ENCODE results near the gene CEP95. TPM values are rescaled to one million over a fixed set of nuclear protein-coding genes. Genes with fewer than 3 reads are reported as not detected.

CEP95 gene
- total RNA-seq, 1 donor: 26.3 TPM

DNA sequence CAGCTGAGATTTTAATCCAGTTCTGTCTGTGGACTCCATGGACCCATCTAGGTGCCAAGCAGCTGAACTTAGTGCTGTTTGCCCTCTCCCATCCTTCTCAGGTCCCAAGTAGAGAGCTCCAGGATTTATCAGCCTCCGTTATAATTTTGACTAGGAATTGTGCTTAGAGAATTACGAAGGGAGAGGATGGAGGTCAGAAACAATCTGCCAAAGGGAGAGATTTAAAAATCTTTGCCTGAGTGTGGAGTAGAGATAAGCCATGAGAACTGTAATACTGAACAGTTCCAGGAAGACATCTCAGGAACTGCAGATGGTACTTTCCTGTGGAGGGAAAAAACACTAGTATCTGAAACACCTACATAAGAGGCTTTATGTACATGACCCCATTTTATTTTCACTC is 27.0 kb downstream of the CEP95 start:
- no peak for DNase-seq (ENCODE audit: low read depth)
- H3K4me3 ChIP-seq (ENCODE audit: low read depth, low read length): no peak overlapping the region
- TF ChIP-seq, protein P1, sequence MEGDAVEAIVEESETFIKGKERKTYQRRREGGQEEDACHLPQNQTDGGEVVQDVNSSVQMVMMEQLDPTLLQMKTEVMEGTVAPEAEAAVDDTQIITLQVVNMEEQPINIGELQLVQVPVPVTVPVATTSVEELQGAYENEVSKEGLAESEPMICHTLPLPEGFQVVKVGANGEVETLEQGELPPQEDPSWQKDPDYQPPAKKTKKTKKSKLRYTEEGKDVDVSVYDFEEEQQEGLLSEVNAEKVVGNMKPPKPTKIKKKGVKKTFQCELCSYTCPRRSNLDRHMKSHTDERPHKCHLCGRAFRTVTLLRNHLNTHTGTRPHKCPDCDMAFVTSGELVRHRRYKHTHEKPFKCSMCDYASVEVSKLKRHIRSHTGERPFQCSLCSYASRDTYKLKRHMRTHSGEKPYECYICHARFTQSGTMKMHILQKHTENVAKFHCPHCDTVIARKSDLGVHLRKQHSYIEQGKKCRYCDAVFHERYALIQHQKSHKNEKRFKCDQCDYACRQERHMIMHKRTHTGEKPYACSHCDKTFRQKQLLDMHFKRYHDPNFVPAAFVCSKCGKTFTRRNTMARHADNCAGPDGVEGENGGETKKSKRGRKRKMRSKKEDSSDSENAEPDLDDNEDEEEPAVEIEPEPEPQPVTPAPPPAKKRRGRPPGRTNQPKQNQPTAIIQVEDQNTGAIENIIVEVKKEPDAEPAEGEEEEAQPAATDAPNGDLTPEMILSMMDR (IDR thresholded peaks at IDR 0.05; ENCODE audit: insufficient read depth, low read depth, low read length): no peak

DNA sequence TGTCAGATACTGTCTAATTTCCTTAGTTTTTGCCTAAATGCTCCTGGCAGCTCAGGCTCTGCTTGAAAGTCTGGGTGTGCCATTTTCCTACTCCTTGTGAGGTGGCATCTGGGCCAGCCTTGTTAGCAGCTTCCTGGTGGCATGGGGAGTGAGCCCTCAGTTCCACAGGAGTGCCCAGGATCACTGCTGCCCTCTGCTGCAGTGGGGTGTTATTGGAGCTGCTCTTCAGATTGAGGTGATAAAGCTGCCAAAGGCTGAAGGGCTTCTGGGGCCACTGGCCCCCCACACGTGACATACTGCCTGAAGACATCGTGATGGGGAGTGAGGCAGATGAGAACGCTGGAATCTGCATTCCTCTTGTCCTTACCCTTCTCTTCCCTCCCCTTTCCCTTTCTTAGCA is 27.4 kb downstream of the CEP95 start:
- no peak overlapping the region for H3K4me3 ChIP-seq (ENCODE audit: low read depth, low read length)
- TF ChIP-seq, protein P1 (IDR thresholded peaks at IDR 0.05; ENCODE audit: insufficient read depth, low read depth, low read length): no peak
- DNase-seq (ENCODE audit: low read depth): no peak

DNA sequence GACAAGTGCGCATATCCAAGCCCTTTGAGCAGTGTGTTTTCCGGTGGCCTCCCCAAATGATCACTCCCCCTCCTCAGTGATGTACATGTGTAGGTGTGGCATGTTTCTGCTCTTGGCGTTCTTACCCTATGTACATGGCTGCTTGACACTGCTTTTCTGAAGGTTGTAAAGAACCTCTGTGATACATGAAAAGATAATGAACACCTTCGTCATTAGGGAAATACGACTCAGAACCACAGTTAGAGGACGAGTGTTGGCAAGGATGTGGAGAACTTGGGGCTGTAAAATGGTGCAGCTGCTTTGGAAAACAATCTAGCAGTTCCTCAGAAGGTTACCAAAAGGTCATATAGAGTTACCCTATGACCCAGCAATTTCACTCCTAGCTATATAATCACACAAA is 28.6 kb downstream of the CEP95 start:
- TF ChIP-seq, protein P1 (IDR thresholded peaks at IDR 0.05; ENCODE audit: insufficient read depth, low read depth, low read length): no peak
- no peak overlapping the region for H3K4me3 ChIP-seq (ENCODE audit: low read depth, low read length)
- no peak for DNase-seq (ENCODE audit: low read depth)

DNA sequence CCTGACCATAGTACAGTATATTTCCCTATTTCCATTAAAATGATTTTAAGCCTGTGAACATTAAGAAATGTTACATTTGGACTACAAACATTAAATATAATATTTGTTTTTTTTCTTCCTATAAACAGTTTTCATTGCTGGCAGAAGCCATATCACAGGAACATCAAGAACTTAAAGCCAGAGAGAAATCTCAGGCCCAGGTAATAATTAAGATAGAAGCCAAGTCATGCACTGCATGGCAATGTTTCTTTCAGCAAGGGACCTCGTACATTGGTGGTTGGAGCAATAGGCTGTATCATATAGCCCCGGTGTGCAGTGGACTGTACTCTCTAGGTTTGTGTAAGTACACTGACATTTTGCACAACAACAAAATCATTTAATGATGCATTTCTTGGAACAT is 30.1 kb downstream of the CEP95 start:
- TF ChIP-seq, protein P1 (IDR thresholded peaks at IDR 0.05; ENCODE audit: insufficient read depth, low read depth, low read length): no peak
- DNase-seq (ENCODE audit: low read depth): no peak
- H3K4me3 ChIP-seq (ENCODE audit: low read depth, low read length): no peak overlapping the region

DNA sequence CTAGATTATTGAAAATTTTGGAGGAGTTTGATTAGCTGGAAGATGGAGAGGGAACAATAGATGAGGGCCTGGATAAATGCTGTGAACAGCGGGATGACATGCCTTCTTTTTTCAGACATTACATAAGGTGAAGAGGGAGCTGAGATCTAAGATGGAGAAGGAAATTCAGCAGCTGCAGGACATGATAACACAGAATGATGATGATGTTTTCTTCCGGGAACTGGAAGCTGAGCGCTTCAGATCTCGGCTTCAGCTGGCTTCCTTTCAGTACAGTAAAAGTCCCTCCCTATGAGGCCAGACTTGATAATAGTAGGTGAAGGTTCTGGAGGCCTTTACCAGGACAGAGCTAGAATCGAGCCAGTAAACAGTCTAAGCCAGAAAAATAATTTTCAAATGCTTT is 30.7 kb downstream of the CEP95 start:
- H3K4me3 ChIP-seq (ENCODE audit: low read depth, low read length): no peak overlapping the region
- TF ChIP-seq, protein P1 (IDR thresholded peaks at IDR 0.05; ENCODE audit: insufficient read depth, low read depth, low read length): no peak
- no peak for DNase-seq (ENCODE audit: low read depth)

DNA sequence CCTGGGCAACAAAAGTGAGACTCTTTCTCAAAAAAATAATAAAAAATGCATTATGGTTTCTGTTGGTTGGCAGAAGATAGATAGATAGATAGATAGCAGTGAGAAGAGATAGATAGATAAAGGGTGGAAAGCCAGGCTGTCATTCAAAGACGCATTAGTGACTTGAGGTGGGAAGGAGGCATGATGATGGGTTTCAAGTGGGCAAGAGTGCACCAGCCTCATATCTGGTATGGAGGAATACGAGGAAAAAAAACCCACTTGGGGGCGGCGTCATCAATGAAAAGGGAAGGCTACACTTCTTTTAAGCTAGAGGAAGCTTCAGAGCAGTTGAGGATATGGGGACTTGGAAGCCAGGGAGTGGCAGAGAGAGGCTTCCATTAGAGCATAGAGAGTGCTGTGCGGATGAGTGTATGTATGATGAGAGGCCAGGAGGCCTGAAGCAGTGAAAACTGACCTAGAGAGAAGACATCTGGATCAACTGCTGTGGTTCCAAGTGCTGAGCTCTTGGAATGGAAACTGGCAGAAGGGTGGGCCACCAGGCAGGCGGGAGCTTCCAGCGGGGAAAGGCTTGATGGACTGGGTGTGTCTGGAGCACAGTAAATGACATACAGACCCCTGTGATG is 31.8 kb downstream of the CEP95 start:
- DNase-seq (ENCODE audit: low read depth): no peak
- H3K4me3 ChIP-seq (ENCODE audit: low read depth, low read length): no peak overlapping the region
- TF ChIP-seq, protein P1 (IDR thresholded peaks at IDR 0.05; ENCODE audit: insufficient read depth, low read depth, low read length): no peak

Measured in fibroblast of villous mesenchyme (primary cell).